GM10847 (cell line): ENCODE measurements around the gene TMEM151B.

Source experiments
- POLR2A ChIP-seq: IDR thresholded peaks from 2 replicates; pipeline ENCODE4 v1.6.1; 2011; ENCODE audit not compliant: insufficient read length; ENCODE audit errors: extremely low read depth

The TMEM151B gene

DNA sequence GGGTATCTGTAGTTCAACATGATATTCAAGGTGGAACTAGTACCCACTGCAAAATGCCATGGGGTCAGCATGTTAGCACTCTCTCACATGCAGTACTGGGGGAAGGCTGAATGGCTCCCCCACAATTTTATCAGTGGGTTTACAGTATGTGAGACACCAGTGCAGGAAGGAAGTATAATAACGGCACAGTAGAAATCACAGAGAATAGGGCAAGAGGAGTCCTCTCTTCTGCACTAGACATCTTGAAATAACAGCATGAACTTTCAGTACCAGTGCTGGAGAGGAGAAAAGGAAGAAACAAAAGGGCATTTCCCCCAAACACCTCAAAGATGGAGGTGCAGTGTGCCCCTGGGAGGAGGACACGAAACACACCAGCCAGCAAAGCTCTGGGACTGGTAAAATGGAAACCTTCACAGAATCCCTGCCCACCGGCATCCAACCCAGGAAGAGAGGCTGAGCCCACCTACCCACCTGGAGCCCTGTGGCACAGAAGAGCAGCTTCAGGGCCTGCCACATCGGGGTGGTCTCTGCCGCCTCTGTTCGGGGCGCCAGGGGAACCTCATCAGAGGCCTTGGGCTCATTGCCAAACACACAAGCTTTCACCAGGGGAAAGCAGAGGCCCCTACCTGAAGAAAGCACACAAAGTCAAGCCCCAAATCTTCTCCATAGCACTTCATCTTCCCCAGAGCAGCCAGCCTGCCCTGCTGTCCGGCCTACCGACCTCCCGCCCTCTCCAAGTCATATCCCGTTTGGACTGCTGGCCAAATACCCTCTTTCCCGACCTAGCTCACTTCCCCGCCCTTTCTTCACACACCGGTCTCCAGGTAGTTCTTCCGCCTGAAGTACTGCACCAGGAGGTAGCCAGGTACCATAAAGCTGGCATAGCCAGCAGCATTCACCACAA lies 14.1 kb upstream of the TMEM151B start:
- TF ChIP-seq POLR2A: peak; percentile 16

DNA sequence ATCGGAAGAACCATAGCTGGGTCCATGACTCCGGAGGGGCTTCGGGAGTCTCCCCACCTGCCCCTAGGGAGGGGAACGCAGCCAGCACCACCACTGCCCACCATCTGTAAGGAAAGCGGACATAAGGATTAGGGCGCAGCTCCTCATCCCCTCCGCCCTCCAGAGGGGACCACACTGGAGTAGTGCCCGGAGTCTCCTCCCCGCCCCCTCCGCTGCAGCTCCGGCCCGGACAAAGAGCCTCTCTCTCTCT lies 13.6 kb upstream of the TMEM151B start:
- no peak for TF ChIP-seq POLR2A

DNA sequence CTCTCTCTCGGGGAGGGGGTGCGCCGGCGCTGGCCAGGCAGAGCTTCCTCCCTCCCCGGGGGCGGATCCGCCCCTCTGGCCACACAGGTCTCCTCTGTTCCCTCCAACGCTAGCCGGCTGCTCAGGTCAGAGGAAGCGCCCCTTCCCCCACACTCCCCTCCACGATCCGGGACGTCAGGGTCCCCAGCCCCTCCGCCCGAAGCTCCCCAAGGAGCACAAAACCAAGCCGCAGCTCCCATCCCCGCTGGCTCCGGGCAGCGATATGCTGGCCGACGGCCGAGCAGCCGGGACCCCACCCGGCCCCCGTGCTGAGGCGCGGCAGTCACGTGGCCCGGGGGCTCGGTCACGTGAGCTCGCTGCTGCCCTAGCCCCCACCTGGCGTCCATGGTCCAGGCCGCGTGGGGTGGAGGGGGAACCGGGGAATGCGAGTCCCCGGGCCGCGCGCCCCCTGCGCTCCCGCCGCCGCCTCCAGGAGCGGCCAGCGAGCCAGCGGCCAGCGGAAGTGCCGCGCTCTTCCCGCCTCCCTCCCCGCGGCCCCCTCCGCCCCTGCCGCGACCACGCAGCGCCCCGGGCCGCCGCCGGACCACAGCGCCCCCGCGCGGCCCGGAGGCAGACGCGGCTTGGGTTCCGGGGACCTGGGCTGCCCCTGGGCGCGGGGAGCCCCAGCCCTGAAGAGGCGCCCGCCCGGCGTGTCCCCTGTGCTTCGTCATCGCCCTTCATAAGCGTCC lies 13.1 kb upstream of the TMEM151B start, which contains the start of gene SLC35B2:
Gene SLC35B2, minus strand, starts transcription at position 504 of the 728 bp plus-strand sequence. Its CDS starts 118 bp downstream, at position 386.
- TF ChIP-seq POLR2A: peak; percentile 40

DNA sequence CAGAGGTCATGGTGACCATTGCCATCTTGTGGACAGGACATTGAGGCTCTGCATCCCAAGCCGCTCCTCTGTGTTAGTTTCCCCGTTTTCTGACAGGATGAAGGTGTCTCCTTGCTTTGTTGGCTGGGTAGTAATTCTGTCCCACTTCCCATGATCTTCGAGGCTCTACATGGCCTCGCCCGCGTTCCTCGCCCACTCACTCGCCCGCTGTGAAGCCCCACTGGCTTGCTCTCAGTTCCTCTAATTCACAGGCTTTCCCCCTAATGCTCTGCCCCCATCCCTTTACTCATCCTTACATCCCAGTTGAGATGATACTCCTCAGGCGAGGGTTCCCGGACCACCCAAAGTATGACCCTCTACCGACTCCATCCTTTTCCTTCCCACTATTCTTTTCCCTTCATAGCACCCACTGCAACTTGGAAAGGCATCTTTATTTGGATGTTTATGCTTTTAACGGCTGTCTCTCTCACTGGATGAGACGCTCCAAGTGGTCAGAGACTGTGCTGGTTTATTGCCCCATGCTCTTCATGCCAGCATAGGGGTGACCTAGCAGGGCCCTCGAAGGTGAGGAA lies 12.4 kb upstream of the TMEM151B start:
- TF ChIP-seq POLR2A: no peak

DNA sequence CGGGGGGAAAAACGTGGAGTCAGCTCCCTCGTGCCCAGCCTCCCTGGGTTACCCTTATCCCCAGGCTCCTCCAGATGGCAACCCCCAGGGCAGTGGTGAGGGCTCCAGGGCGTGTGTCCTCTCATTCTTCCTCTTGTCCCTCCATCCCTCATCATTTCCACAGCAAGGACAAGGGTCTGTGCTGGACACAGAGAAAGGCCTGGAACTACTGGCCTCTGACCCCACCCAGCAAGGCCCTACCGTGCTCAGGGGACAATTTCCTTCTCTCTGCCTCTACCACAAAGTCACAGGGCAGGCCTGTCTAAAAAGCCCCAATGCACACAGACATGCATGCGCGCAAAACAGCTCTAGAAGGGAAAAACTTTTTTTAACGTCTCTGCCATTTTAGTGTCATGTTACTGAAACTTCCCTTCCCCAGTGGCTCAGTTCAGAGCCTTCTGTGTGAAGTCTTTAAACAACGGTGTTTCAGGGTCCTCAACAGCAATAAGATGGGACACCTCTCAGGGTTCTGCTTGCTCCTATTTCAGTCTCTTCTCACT lies 11.9 kb upstream of the TMEM151B start:
- no peak for TF ChIP-seq POLR2A

DNA sequence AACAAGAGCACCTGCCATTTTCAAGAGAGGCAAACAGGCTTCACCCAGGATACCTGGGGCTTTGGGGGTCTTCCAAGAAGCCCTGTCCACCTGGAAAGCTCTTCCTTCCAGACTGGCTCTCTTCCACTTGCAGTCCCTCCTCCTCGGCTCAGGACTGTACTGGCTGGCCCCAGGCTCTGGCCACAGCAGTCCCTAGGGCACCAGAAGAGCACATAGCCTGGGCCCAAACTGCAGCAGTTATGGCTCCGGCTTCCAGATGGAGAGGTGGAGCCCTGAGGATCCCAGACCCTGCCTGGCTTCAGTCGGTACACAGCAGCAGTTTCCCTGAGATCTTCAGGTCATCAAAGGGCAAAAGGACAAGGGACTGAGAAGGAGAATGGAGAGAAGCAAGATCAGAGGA lies 11.3 kb upstream of the TMEM151B start:
- TF ChIP-seq POLR2A: no peak

DNA sequence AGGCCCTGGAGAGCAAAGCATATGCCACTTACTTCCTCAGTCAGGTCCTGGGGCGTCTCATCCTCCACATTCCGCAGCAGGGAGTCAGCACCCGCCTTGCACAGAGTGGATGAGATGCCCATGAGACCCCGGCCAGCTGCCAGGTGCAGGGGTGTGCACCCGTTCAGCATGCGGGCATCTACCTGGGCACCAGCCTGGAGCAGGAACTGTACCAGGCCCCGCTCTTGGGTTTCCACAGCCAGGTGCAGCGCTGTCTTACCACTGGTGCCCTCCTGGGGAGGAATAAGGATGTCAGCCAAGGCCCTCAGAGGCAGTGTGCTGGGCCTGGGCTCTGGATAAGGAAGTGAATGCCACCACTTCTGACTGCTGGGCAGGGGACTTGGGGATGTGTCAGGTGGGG lies 10.2 kb upstream of the TMEM151B start:
- no peak for TF ChIP-seq POLR2A

DNA sequence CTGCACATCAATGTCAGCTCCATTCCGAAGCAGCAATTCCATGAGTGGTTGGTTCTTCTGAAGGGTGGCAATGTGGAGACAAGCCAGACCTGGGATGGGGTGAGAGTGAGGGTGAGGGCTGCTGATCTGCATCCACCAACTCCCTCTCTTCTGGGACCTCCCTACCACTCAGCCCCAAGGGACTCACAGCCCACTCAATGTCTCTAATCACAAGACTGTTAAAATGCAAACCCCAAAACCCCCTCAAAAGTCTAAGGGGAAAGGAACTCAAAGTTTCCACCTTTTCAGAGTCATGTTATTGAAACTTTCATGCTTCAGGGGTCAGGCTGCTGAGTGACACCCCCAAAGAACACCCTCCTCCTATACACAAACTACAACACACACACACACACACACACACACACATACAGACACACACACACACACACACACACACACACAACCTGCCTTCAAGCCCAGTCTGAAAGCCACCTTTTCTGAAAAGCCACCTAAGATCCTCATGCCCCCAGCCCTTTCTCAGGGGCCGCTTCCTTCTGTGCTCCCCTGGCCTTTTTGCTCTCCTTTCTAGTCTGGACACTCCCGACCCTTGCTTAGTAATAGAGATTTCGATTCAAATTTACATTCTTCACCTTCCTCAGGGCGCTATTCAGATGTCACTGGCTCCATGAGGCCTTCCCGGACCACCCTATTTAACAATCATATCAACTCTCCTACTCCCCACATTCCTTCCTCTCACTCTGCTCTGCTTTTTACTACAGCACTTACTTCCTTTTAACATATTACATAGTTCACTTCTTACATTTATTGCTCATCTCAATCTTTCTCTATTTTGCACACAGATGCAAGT lies 9.6 kb upstream of the TMEM151B start:
- TF ChIP-seq POLR2A: no peak

DNA sequence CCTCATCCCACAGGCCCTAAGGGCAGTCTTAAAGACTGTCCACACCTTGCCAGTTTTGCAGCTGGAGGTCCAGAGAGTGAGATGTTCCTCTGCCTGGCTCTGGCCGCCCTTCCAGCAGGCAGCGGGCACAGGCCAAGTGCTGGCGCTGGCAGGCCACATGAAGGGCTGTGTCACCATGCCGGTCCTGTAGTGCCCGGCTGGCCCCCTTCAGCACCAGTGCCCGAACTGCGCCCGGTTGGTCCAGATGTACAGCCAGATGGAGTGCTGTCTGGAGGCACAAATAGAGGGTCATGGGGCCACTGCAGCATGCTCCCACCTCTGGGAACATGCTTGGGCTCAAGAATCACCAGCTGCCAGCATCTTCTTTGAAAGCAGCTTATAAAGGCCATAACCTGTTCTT lies 8.7 kb upstream of the TMEM151B start:
- no peak for TF ChIP-seq POLR2A

DNA sequence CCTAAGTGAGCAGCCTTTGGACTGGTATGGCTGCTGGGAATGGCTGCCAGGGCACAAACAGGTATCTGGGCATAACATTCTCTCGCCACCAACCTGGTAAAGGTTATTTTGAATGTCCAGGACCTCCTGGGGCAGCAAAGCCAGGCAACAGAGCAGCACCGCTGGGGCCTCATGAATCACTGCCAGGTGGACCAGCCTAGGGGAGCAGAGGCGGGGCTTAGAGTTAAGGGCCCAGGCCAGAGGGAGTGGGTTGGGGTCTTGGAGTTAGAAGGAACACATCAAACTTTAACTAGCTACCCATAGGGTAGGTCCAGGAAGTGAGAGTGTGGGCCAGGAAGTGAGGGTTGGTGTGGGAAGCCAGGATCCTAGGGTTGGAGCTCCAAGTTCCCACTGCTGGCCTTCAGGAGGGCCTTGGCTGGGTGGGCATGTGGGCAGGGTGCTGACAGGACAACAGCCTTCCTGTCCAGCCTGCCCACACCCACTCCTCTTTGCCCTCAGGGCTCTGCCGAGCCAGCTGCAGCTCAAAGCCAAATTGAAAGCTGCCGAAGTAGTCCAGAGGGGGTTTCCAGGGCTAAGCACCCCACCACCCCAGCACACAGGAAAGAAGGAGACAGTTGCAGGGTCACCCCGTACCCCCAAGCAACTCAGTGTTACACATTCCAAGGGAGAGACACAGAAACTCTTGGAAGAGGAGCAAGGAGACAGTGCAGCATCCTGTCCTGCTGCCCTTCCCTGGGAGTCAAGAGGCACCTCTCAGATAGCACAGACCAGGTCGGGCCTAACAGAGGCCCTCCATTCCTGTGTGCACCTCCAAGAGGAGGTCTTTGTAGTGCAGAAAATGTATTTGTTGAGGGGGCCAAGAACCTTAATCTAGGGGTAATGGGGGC lies 7.5 kb upstream of the TMEM151B start:
- TF ChIP-seq POLR2A: peak; percentile 11

DNA sequence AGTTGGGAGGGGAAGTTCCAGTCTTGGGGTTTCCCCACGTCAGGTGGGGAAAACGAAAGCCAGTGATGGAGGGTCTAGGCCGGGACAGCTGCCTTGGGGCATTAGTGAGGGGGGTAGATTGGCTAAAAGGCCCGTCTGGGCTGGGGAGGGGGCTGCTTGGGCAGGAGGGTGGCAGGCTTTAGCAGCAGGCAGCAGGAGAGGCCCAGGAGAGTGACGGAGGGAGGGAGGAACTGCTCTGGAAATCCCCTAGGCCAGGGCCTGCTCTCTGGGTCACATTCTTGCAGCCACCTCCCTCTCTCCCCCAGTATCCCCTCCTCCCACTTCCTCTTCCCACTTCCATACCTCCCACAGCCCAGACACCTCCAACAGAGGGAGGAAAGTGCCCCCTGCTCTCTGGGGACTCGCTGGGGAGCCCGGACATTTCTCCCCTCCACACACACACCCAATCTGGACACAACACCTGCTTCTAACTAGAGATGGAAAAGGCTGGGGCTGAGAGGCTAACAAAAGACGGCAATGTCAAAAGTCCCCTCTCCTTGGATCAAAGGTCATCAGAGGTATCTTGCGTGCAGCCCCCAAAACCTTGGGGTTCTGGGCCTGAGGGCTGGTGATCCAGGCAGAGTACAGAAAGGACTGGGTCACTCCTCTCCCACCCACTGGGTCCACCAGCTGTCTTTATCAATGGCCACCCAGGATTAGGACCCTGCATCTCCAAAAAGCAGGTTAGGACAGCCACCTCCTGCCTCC lies 6.7 kb upstream of the TMEM151B start:
- peak; percentile 35 for TF ChIP-seq POLR2A

DNA sequence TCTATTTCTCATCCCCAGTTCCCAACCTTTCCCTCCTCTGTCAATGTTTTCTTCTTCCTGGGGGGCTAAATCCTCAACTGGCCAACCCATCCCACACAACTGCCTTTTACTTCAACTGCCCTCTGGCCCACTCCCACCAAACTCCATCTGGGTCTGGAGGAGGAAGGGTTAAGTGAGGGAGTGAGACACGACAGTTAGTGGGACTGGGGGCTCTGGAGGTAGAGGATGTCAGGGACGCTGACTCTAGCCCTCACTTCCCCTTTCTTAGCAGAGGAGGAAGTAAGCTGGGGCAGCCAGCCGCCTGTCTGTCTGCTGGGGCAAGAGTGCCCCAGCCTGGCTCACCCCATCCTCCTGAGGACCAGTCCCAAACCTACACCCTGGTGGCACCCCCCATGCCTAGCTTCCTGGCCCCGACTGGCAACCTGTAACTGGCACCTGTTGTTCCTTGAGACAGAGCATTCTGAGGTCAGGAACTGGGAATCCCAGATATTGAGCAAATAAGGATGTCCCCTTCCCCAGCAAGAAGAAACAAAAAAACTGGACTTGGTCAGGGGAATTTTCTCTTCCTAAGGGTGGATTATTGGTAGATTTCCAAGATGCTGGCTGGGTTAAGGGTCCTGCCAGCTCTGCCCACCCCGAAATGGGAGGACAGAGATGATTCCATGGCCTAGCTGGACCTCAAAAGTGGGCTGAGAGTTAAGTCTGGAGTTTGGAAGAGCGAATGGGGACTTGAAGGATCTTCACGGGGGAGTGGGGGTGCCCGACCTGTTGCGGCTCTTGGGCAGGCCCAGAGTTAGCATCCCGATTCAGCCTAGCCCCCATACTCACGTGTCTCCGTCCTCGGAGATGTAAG lies 5.9 kb upstream of the TMEM151B start:
- TF ChIP-seq POLR2A: peak; percentile 22
